CD4-positive, alpha-beta T cell treated with Interleukin-6 at 100 ng/mL for 8 hours (primary cell): ENCODE data around the gene ARPP21.
"Not testable (repeated sequence)": the region's sequence is repeated elsewhere in the genome, so short reads cannot be mapped to it uniquely, and the experiment has no call there.

Experiments
- DNase-seq: peaks from one replicate; pipeline ENCODE4 v3.0.0-alpha.2; 2020; ENCODE audit warnings: mixed read lengths, low spot score

ARPP21 gene

DNA sequence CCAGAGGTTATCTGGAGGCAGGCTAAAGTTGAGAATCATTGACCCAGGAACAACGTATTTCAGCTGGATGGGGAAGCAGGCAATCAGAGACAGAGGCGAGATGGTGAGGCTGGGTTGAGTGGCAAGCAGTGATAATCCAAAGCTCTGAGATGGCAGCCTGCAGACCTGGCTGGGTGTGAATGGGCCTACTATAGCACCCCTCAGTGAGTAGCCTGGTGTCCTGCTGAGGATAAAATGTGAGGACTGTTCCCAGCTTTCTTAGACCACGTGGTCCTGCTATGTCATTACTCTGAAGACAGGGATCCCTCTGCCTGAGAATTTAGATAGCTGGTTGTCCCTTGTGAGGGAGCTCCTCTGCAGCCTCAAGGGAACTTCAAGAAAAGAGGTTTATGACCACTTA is 141.5 kb downstream of the ARPP21 start:
- no peak for DNase-seq

DNA sequence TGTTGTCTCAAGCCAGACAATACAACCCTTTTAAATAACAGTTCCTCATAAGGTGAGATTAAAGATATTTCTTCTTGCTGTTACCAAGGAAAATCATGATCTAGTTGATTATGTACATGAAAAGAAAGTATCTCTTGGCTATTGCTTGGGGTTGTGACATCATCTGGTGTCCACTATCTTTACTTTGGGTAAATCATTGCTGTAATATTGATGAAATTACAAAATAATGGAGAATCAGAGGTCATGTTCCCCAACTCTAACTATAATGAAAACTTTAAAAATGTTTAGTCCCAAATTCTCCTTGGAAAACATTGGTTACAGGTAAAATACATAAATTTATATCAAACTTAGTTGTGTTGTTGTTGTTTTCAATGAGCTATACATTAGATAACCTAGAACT is 142.2 kb downstream of the ARPP21 start:
- DNase-seq: no peak

DNA sequence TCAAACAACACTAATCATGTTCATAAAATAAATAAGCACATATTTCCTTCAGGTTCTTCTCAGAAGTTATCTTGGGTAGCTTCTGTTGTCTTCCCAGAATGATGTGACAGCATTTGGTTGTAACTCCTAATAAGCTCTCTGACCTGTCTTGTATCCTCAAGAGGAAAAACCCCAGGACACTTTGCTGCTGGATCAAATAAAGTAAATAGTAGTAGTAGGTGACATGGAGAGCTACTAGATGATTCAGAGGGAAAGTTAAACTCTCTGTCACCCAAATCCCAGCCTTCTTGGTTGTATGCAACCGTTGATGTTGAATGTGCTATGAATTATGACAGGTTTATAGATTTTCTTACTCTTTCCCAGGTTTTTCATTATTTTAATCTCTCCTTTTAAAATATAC is 143.0 kb downstream of the ARPP21 start:
- no peak for DNase-seq

DNA sequence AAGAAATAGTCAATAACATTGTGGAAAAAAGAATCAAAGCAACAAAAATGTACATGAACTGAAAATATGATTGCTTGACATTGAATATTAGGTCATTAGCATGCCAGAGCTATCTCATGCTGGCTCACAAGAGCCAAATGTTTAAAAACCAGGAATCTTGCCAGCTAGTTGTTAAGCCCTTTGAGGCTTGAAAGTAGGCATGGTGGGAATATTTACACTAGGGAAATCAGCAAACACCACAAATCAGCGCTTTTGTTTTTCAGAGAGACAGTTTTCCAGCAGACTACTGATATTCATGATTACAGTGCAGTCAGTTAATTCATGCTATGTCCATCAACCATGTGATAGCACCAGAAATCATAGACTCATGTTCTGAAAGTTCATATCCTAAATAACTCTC is 144.8 kb downstream of the ARPP21 start:
- DNase-seq: no peak

DNA sequence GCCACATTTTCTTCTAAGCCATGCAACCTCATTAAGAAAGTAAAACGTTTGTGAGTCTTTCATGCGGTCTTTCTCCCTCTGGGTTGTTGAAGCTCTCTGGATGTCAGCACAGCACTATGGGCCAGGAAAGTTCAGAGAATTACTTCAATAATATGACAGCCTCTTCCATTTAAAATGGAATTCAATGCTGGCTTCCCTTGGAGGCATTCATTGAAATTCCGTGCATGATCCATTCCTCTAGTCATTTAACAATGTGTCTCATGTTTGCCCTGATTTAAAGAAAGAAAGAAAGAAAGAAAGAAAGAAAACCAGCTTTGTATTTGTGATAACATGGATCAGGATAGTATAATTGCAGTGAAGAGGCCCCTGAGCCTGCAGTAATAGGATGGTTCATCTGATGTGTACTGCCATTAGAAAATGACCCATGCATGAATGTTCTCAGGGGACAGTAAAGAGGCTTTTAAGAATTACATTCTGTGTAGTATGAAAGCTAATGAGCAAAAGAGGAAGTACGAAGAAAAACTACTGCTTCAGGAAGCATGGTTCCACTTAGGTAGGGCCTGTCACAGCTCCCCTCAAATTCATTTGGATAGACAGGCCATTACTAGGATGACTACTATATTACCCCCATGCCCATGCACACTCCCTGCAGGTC is 146.0 kb downstream of the ARPP21 start:
- DNase-seq: no peak

DNA sequence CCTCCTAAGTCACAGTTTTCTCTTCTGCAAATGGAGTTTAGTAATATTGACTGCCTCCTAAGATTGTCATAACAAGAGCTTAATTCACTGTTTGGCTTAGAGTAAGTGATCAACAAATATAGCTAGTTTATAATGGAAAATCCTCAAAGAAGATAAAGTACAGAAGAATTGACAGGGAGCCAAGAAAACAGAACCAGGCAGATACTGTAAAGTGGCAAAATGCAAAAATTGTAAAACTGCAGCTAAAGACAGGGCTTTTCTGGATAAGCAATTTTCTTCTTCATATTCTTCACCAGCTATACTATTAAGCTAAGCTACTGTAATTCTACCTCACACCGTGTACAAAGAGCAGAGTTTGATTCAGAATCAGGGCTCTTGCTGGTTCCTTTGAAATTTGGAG is 148.6 kb downstream of the ARPP21 start:
- DNase-seq: no peak

DNA sequence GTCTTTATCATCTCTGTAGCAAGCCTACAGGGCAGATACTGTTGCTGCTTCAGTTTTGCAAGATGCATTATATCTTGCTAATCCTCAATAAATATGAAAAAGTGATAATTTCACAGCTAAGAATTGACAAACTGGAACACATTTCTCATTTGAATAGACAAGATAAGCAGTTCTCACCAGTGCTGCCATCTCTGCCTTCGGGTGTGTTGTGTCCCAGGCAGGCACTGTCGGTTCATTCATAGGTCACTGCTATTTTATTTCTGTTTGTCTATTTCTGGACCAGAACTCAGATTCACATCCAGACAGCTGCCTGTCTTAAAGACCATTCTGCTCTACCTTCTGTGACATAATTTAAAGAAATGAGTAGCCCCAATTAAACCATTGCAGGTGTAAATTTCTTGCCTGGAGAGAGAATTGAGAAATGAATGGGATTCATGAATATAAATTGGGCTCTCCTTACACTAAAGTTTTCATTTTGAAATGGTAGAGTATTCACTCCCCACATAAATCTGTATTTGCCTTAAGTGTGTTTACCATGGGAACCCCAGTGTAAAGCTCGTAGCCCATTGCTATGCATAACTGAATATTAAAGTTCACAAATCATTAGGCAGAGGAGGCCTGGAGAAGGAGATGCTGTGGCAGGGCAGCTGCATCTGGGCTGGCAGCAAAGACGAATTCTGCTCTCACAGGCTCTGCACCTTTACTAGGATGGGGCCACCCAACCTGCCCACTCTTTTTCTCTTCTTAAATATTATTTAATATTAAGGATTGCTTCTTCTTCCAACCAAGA is 149.9 kb downstream of the ARPP21 start:
- DNase-seq: no peak

DNA sequence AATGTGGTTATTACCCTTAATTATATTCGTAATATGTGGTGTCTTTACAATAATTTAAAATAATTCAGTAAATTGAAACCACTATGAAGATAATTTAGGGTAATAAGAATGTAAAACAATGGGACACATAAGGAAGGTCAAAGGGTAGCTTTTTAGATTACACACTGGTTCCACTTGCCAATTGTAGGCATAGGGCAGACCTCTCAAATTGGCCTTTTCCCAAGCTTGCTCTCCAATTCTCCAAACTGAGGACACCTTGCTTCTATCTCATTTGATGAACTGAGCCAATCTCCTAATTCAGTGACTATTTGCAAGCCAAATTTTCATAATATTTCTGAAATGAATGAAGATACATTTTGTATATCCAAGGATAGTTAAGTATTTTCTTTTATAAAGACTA is 151.4 kb downstream of the ARPP21 start:
- no peak for DNase-seq

DNA sequence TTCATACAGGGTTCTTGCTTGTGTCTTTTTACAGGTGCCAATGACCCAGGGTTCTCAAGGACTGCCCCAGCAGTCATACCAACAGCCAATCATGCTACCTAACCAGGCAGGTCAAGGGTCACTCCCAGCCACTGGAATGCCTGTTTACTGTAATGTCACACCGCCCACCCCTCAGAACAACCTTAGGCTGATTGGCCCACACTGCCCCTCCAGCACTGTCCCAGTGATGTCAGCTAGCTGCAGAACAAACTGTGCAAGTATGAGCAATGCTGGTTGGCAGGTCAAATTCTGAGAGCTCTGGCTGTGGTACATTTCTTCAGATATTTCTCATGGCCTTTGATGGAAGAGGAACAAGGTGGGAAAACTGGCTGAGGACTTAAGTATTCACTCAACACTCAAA is 154.3 kb downstream of the ARPP21 start:
- DNase-seq: no peak

DNA sequence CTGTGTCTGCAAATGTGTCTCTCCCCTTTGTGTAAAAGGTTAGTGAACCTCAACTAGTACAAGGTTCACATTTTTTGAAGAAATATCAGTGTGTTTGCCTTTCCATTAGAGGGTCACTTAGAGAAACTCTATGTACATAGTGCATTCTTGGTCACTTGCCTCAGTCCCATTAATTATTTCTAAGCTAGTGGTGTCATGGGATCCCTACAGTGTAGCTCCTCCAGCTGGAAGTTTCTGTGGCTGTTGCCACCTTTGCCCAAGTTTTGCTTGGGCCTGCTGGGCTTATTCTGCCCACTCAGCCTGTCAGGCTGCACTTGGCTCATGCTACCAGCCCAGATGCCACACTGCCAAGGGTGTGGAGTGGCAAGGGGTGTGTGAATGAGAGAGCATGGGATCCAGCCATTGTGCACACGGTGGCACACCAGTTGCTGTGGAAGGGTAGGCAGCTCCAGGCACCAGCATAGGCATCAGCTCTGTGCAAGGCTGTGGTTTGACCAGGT is 161.7 kb downstream of the ARPP21 start:
- DNase-seq: no peak

DNA sequence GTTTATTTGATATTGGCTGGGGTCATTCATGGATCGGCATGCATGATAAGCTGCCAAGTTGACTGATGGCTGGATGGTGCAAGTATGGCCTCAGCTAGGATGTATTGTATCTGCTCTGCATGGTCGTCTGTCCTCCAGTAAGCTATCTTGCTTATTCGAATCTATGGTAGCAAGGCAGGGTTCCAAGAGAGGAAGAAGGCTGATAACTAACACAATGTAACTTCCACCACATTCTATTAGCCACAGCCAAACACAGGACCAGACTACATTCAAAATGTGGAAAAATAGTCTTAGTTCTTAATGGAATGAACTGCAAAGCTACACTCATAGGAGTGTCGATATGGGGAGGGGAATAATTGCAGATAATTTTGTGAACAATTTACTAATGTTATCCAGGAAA is 175.2 kb downstream of the ARPP21 start:
- no peak for DNase-seq

DNA sequence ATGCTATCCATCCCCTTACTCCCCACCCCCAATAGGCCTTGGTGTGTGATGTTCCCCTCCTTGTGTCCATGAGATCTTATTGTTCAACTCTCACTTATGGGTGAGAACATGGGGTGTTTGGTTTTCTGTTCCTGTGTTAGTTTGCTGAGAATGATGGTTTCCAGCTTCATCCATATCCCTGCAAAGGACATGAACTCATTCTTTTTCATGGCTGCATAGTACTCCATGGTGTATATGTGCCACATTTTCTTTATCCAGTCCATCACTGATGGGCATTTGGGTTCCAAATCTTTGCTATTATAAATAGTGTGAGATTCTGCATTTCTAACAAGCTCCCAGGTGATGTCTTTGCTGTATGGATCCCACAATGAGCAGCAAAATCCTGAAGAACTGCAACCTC is 176.5 kb downstream of the ARPP21 start:
- not testable (repeated sequence) for DNase-seq

DNA sequence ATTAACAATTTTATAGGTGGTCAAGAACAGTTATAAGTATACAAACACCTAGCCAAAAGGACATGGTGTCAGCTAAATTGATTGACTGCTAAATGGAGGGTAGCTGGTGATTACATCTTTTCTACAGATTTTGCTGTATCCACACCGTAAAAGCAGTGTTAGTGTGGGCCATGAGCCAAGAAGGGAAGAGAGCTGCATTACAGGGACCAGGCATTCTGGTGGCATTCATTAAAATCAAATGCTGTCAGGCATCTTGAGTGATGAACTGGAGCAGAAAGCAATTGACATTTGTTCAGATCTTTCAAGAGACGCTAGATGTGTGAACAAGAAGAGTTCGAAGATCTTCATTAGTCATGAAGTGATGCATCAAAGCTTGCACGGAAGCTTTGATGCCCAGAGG is 177.9 kb downstream of the ARPP21 start:
- no peak for DNase-seq

DNA sequence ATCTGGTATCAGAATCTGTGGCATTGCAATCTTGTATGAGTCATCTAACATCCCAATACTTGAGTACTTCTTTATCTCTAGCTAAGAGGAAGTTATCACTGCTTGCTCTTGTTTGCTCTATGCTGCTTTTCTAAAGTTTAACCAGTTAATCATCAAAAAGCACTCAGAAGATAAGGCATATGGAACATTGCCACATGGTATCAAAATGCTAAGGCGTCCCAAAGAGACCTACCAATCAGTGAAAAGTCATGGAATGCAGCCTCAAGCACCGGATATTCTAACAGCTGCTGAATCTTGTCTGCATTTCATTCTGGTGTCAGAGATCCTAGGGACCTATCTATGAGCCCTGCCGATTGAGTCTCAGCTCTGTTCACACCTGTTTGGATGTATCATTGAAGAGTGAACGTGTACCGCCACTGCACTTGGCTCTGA is 192.8 kb downstream of the ARPP21 start:
- no peak for DNase-seq
